ENCODE data around the gene HINT3. TPM values are rescaled to one million over a fixed set of nuclear protein-coding genes. Genes with fewer than 3 reads are reported as not detected.

HINT3 gene
- polyA plus RNA-seq, 1 donor (not counting 4 experiments of a cell fraction or from before 2014, with no cell fraction given) = 3.9 TPM

DNA sequence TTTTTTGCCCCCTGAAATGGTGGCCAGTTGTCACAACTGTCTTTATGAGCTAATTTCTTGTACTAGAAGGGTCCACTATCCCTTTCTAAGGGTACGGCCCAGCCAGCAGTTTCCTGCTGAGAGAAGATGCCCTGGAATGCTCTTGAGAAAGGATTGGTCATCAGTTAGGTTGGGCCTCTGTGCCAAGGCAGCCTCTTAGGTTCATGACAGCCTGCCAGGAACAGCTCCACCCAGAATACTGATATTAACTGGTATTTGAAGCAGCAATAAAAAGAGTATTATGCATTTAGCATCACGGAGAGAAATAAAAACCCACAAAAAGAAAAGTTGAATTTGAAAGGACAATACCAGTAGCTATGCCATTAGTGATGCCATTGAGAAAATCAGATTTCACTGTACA lies 9.0 kb upstream of the HINT3 start:
- dilution Hi-C loops (cut with MboI; ENCODE audit: extremely low pct_ligation_motif_present, low sequenced_read_pairs) = no loop called here
- TF ChIP-seq, protein P1, sequence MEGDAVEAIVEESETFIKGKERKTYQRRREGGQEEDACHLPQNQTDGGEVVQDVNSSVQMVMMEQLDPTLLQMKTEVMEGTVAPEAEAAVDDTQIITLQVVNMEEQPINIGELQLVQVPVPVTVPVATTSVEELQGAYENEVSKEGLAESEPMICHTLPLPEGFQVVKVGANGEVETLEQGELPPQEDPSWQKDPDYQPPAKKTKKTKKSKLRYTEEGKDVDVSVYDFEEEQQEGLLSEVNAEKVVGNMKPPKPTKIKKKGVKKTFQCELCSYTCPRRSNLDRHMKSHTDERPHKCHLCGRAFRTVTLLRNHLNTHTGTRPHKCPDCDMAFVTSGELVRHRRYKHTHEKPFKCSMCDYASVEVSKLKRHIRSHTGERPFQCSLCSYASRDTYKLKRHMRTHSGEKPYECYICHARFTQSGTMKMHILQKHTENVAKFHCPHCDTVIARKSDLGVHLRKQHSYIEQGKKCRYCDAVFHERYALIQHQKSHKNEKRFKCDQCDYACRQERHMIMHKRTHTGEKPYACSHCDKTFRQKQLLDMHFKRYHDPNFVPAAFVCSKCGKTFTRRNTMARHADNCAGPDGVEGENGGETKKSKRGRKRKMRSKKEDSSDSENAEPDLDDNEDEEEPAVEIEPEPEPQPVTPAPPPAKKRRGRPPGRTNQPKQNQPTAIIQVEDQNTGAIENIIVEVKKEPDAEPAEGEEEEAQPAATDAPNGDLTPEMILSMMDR (optimal IDR thresholded peaks at IDR 0.05 in 1 of 3, IDR thresholded peaks at IDR 0.05 in 1 of 3, conservative IDR thresholded peaks at IDR 0.05 in 1 of 3; ENCODE audit: extremely low read depth in 1 of 3, insufficient read depth in 2 of 3, low read length in 3 of 3) = no peak
- no peak for TF ChIP-seq EZH2 (IDR thresholded peaks at IDR 0.05; ENCODE audit: low read length)
- Histone ChIP-seq H3K4me1 (ENCODE audit: control insufficient read depth, extremely low read depth, insufficient read depth, low read length) (peaks cover 69% of the 10 kb centered on the region), H3K27me3 (ENCODE audit: control insufficient read depth, extremely low read depth, insufficient read depth, low read length) (no peaks in the 10 kb centered on the region), H3K9ac (ENCODE audit: control insufficient read depth, extremely low read depth, insufficient read depth, low read length) (no peak overlapping the region), H3K4me3 (ENCODE audit: control insufficient read depth in 2 of 3, extremely low read depth in 1 of 3, insufficient read depth in 2 of 3, low read depth in 1 of 3, low read length in 3 of 3) (no peak overlapping the region), H3K9me3 (ENCODE audit: control insufficient read depth, low read depth, low read length) (no peaks in the 10 kb centered on the region), H2AFZ (ENCODE audit: control insufficient read depth, low read length) (no peak overlapping the region), H3K27ac (ENCODE audit: control insufficient read depth, insufficient read depth, low read length) (peak overlapping the region; percentile 97), H3K4me2 (ENCODE audit: control insufficient read depth, extremely low read depth, insufficient read depth, low read depth, low read length) (no peak overlapping the region), H3K79me2 (ENCODE audit: control insufficient read depth, insufficient read depth, low read length) (no peaks in the 10 kb centered on the region), H4K20me1 (ENCODE audit: control insufficient read depth, extremely low read depth, insufficient read depth, low read length) (no peaks in the 10 kb centered on the region), H3K9me1 (ENCODE audit: control insufficient read depth, extremely low read depth, insufficient read depth, low read length) (no peaks in the 10 kb centered on the region), H3K36me3 (ENCODE audit: control insufficient read depth in 2 of 2, extremely low read depth in 1 of 2, insufficient read depth in 2 of 2, low read length in 2 of 2) (no peaks in the 10 kb centered on the region)
- no peak for FAIRE-seq
- no peak for DNase-seq (ENCODE audit: low read depth, low spot score)

DNA sequence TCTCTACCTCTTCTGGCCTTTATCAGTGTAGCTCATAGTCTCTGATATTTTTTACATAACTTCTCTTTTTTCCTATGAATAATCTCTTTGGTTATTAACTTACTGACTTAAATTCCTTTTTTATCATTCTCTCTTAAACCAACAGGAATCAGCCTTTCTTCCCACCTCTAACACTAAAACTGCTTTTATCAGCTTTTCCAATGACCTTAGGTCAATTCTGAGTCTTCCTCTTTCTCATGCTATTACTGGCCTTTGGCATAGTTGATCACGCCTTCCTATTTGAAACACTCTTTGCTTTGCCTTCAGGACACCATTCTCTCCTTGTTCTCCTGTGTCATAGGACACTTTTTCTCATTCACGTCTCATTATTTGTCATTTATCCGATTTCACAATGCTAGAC lies 8.1 kb upstream of the HINT3 start:
- TF ChIP-seq EZH2 (IDR thresholded peaks at IDR 0.05; ENCODE audit: low read length) = no peak
- TF ChIP-seq, protein P1 (optimal IDR thresholded peaks at IDR 0.05 in 1 of 3, IDR thresholded peaks at IDR 0.05 in 1 of 3, conservative IDR thresholded peaks at IDR 0.05 in 1 of 3; ENCODE audit: extremely low read depth in 1 of 3, insufficient read depth in 2 of 3, low read length in 3 of 3) = no peak
- Histone ChIP-seq H3K4me1 (ENCODE audit: control insufficient read depth, extremely low read depth, insufficient read depth, low read length) (peaks cover 63% of the 10 kb centered on the region), H3K9me3 (ENCODE audit: control insufficient read depth, low read depth, low read length) (no peaks in the 10 kb centered on the region), H3K4me3 (ENCODE audit: control insufficient read depth in 2 of 3, extremely low read depth in 1 of 3, insufficient read depth in 2 of 3, low read depth in 1 of 3, low read length in 3 of 3) (no peak overlapping the region), H3K9ac (ENCODE audit: control insufficient read depth, extremely low read depth, insufficient read depth, low read length) (no peak overlapping the region), H3K9me1 (ENCODE audit: control insufficient read depth, extremely low read depth, insufficient read depth, low read length) (no peaks in the 10 kb centered on the region), H4K20me1 (ENCODE audit: control insufficient read depth, extremely low read depth, insufficient read depth, low read length) (no peaks in the 10 kb centered on the region), H3K27ac (ENCODE audit: control insufficient read depth, insufficient read depth, low read length) (no peak overlapping the region), H3K79me2 (ENCODE audit: control insufficient read depth, insufficient read depth, low read length) (no peaks in the 10 kb centered on the region), H2AFZ (ENCODE audit: control insufficient read depth, low read length) (no peak overlapping the region), H3K36me3 (ENCODE audit: control insufficient read depth in 2 of 2, extremely low read depth in 1 of 2, insufficient read depth in 2 of 2, low read length in 2 of 2) (no peaks in the 10 kb centered on the region), H3K27me3 (ENCODE audit: control insufficient read depth, extremely low read depth, insufficient read depth, low read length) (no peaks in the 10 kb centered on the region), H3K4me2 (ENCODE audit: control insufficient read depth, extremely low read depth, insufficient read depth, low read depth, low read length) (no peak overlapping the region)
- dilution Hi-C loops (cut with MboI; ENCODE audit: extremely low pct_ligation_motif_present, low sequenced_read_pairs) = no loop called here
- DNase-seq (ENCODE audit: low read depth, low spot score) (no peak), FAIRE-seq (no peak)

Measured in keratinocyte (primary cell).